ENCODE results near the gene DMD.

GRCh38 chrX:31199056-31199839 is 2012.1 kb downstream of the DMD start:
- TF ChIP-seq CTCF (IDR thresholded peaks at IDR 0.05) (no peak), POLR2A (IDR thresholded peaks at IDR 0.05) (no peak)

Data from sigmoid colon (tissue), 3 donors.